ENCODE results near the gene PNKD.
A peak's percentile ranks its signal among the peaks of the same experiment; 100 is the strongest.

The PNKD gene

DNA sequence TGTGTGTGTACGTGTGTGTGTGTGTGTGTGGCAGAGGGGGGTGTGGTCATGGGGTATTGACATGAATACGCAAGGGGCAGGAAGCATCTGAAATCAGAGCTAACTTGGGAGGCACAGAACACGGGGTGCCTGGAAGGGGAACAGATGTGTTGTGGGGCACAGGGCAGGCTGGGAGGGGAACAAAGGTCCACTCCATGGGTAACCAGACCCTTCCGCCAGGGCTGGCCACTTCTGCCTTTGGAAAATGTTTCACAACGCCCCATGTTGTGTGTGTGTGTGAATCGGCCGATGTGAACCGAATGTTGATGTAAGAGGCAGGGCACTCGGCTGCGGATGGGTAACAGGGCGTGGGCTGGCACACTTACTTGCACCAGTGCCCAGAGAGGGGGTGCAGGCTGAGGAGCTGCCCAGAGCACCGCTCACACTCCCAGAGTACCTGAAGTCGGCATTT is 111.6 kb downstream of the PNKD start, which contains the start of gene SLC11A1:
Gene SLC11A1 (plus strand): TSS at position 358 of the 451 bp plus-strand sequence. CDS start 96 bp downstream, outside the sequence.
- H3K4me2 ChIP-seq (ENCODE audit: low read length), result peak within 1 kb of the TSS; percentile 59
- H3K9me3 ChIP-seq (ENCODE audit: control insufficient read depth, insufficient read depth, low read length), result no peaks in the 10 kb centered on the region
- no peaks in the 10 kb centered on the region for H3K36me3 ChIP-seq (ENCODE audit: control insufficient read depth, low read length)
- H3K9me2 ChIP-seq (replicated peaks; ENCODE audit: control insufficient read depth, low read length), result no peaks in the 10 kb centered on the region
- H3K79me2 ChIP-seq (ENCODE audit: control insufficient read depth, low read length), result no peaks in the 10 kb centered on the region
- TF ChIP-seq CTCF (IDR thresholded peaks at IDR 0.05; ENCODE audit: low read depth, low read length, poor library complexity, severe bottlenecking), result no peak
- no peak for TF ChIP-seq EZH2phosphoT487 (IDR thresholded peaks at IDR 0.05; ENCODE audit: borderline replicate concordance, low read length)
- H3K27me3 ChIP-seq (ENCODE audit: control insufficient read depth, low read length), result peaks cover 5% of the 10 kb centered on the region; the same call in 1 of the 2 replicates
- H3K4me1 ChIP-seq (ENCODE audit: control insufficient read depth, low read length), result peaks cover 17% of the 10 kb centered on the region
- no peak within 1 kb of the TSS for H3K27ac ChIP-seq (ENCODE audit: low read depth, low read length)
- peak within 1 kb of the TSS; percentile 38 for H3K4me3 ChIP-seq (ENCODE audit: low read length)
- H3F3A ChIP-seq (ENCODE audit: control insufficient read depth, insufficient read depth), result no peaks in the 10 kb centered on the region; the same call in 1 of the 2 replicates
- 0 out of 2 replicates have a peak, but pooled peaks cover 2% of the 10 kb centered on the region for H4K20me1 ChIP-seq (ENCODE audit: control insufficient read depth, insufficient read depth, low read depth, low read length)

DNA sequence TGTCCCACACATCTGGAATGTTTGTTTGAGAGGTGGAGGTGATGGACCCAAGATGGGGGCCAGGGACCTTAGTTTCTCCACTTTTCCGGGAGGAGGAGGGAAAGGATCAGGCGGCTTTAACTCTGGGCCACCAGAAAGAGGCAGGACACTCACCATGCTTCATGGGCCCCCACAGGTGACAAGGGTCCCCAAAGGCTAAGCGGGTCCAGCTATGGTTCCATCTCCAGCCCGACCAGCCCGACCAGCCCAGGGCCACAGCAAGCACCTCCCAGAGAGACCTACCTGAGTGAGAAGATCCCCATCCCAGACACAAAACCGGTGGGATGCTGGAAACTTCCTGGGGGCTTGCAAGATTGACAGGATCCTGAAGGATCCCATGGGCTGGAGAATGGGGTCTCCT is 112.5 kb downstream of the PNKD start:
- Histone ChIP-seq H3K9me2 (replicated peaks; ENCODE audit: control insufficient read depth, low read length) (no peaks in the 10 kb centered on the region), H3K4me3 (ENCODE audit: low read length) (no peak overlapping the region), H3K36me3 (ENCODE audit: control insufficient read depth, low read length) (no peaks in the 10 kb centered on the region), H3K27ac (ENCODE audit: low read depth, low read length) (no peak overlapping the region), H3F3A (ENCODE audit: control insufficient read depth, insufficient read depth) (no peaks in the 10 kb centered on the region; the same call in 1 of the 2 replicates), H4K20me1 (ENCODE audit: control insufficient read depth, insufficient read depth, low read depth, low read length) (0 out of 2 replicates have a peak, but pooled peaks cover 2% of the 10 kb centered on the region), H3K9me3 (ENCODE audit: control insufficient read depth, insufficient read depth, low read length) (no peaks in the 10 kb centered on the region), H3K79me2 (ENCODE audit: control insufficient read depth, low read length) (no peaks in the 10 kb centered on the region), H3K4me1 (ENCODE audit: control insufficient read depth, low read length) (peaks cover 23% of the 10 kb centered on the region), H3K27me3 (ENCODE audit: control insufficient read depth, low read length) (peaks cover 5% of the 10 kb centered on the region; the same call in 1 of the 2 replicates), H3K4me2 (ENCODE audit: low read length) (no peak overlapping the region)
- TF ChIP-seq CTCF (IDR thresholded peaks at IDR 0.05; ENCODE audit: low read depth, low read length, poor library complexity, severe bottlenecking) (no peak), EZH2phosphoT487 (IDR thresholded peaks at IDR 0.05; ENCODE audit: borderline replicate concordance, low read length) (no peak)

DNA sequence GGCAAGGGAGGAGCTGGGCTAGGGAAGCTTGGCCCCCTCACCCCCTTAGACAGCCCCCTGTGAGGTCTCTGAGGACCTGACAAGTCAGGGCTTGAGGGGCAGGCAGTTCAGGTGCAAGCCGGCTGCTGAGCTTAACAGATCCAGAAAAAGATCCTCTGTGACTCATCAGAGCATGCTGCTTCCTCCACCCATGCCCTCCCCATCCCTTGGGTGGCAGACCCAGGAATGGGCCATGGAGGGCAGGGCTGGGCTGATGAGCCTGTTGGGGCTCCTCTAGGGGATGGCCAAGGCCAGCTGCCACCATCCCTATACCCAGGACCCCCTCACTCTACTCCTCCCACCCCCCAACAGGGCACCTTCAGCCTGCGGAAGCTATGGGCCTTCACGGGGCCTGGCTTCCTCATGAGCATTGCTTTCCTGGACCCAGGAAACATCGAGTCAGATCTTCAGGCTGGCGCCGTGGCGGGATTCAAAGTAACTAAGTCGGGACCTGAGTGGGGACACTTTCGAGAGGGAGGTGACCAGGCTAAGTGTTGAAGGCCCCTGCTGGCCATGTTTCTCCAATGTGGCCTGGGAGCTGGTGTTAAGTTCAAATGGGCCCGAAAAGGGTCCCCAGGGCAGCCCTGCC is 113.7 kb downstream of the PNKD start:
- no peaks in the 10 kb centered on the region for H3K36me3 ChIP-seq (ENCODE audit: control insufficient read depth, low read length)
- peaks cover 5% of the 10 kb centered on the region; the same call in 1 of the 2 replicates for H3K27me3 ChIP-seq (ENCODE audit: control insufficient read depth, low read length)
- H3K4me3 ChIP-seq (ENCODE audit: low read length), result no peak overlapping the region
- 0 out of 2 replicates have a peak, but pooled peaks cover 2% of the 10 kb centered on the region for H4K20me1 ChIP-seq (ENCODE audit: control insufficient read depth, insufficient read depth, low read depth, low read length)
- H3K9me2 ChIP-seq (replicated peaks; ENCODE audit: control insufficient read depth, low read length), result no peaks in the 10 kb centered on the region
- H3K4me2 ChIP-seq (ENCODE audit: low read length), result no peak overlapping the region
- no peaks in the 10 kb centered on the region for H3K9me3 ChIP-seq (ENCODE audit: control insufficient read depth, insufficient read depth, low read length)
- no peaks in the 10 kb centered on the region for H3K79me2 ChIP-seq (ENCODE audit: control insufficient read depth, low read length)
- TF ChIP-seq CTCF (IDR thresholded peaks at IDR 0.05; ENCODE audit: low read depth, low read length, poor library complexity, severe bottlenecking) (no peak), EZH2phosphoT487 (IDR thresholded peaks at IDR 0.05; ENCODE audit: borderline replicate concordance, low read length) (no peak)
- H3F3A ChIP-seq (ENCODE audit: control insufficient read depth, insufficient read depth), result no peaks in the 10 kb centered on the region
- H3K4me1 ChIP-seq (ENCODE audit: control insufficient read depth, low read length), result peaks cover 23% of the 10 kb centered on the region
- H3K27ac ChIP-seq (ENCODE audit: low read depth, low read length), result no peak overlapping the region
